H1 (cell line): Measurements from ENCODE around the gene PDZRN4. TPM values are rescaled to one million over a fixed set of nuclear protein-coding genes. Genes with fewer than 3 reads are reported as not detected.

Source experiments
- CTCF ChIA-PET: fragments of 300-600 bp; sonication (Branson Sonifier 250); formaldehyde crosslinking; loops from one replicate; lab custom pipeline; 2021; ENCODE audit not compliant: partially characterized antibody; lab: Charles Lee
- POLR2A ChIA-PET: fragments of 300-600 bp; sonication (Branson Sonifier 250); formaldehyde crosslinking; loops from one replicate; lab custom pipeline; 2021; ENCODE audit warnings: inconsistent platforms; ENCODE audit not compliant: partially characterized antibody; lab: Charles Lee
- DNase-seq, 2 experiments: peaks; one replicate each; pipeline versions ENCODE4 v3.0.0 to v3.0.0-alpha.2; 2010 to 2022; ENCODE audit warnings: low spot score in 2 of 2, low read depth in 1 of 2, mixed read lengths in 1 of 2
- FAIRE-seq: peaks from 2 replicates; lab custom pipeline; 2011; peaks lifted over from hg19 to GRCh38; lab: Jason Lieb, UNC
- H2AFZ ChIP-seq: 2 replicates; pipeline ENCODE4 v1.8.1; 2012; ENCODE audit warnings: low read length, inconsistent platforms
- H2AK5ac ChIP-seq: 2 replicates; pipeline ENCODE4 v1.6.1; 2013; ENCODE audit warnings: low read depth, low read length
- H2BK120ac ChIP-seq: replicated peaks from 2 replicates; pipeline ENCODE3; 2013; ENCODE audit warnings: low read depth, low read length, inconsistent platforms
- H2BK12ac ChIP-seq: 2 replicates; pipeline ENCODE4 v1.6.1; 2013; ENCODE audit warnings: low read depth, low read length
- H2BK15ac ChIP-seq: 2 replicates; pipeline ENCODE4 v1.6.1; 2013; ENCODE audit warnings: low read length
- H2BK20ac ChIP-seq: 2 replicates; pipeline ENCODE4 v1.6.1; 2013; ENCODE audit warnings: low read length
- H2BK5ac ChIP-seq: 2 replicates; pipeline ENCODE4 v1.6.1; 2013; ENCODE audit warnings: low read depth, low read length
- H3K14ac ChIP-seq: 2 replicates; pipeline ENCODE4 v1.6.1; 2013; ENCODE audit warnings: inconsistent platforms; ENCODE audit not compliant: insufficient read length
- H3K18ac ChIP-seq: 2 replicates; pipeline ENCODE4 v1.6.1; 2013; ENCODE audit warnings: low read length; ENCODE audit errors: extremely low read depth
- H3K23ac ChIP-seq: 2 replicates; pipeline ENCODE4 v1.6.1; 2013; ENCODE audit warnings: inconsistent platforms; ENCODE audit not compliant: insufficient read length
- H3K23me2 ChIP-seq: 2 replicates; pipeline ENCODE4 v1.6.1; 2013; ENCODE audit warnings: low read depth, low read length
- H3K27ac ChIP-seq: 2 replicates; pipeline ENCODE4 v1.6.1; 2011; ENCODE audit warnings: low read depth, low read length, inconsistent platforms
- H3K27me3 ChIP-seq, 4 experiments: replicated peaks in 1 of 4; 1 replicate in 1 of 4; 2 replicates in 3 of 4; pipeline versions ENCODE4 v1.6.1 to v1.8.1; 2011 to 2013; ENCODE audit warnings: low read length in 3 of 4, mild to moderate bottlenecking in 3 of 4, inconsistent platforms in 2 of 4, mixed read lengths in 2 of 4, moderate library complexity in 1 of 4; ENCODE audit not compliant: control insufficient read depth in 3 of 4, insufficient read depth in 3 of 4; ENCODE audit errors: extremely low read depth in 1 of 4
- H3K36me3 ChIP-seq, 4 experiments: 2 replicates each; pipeline versions ENCODE4 v1.6.1 to v1.8.1; 2011 to 2013; ENCODE audit warnings: mild to moderate bottlenecking in 4 of 4, low read length in 3 of 4, moderate library complexity in 2 of 4, control low read depth in 1 of 4, inconsistent platforms in 1 of 4; ENCODE audit not compliant: insufficient read depth in 4 of 4, control insufficient read depth in 2 of 4
- H3K4ac ChIP-seq: replicated peaks from 2 replicates; pipeline ENCODE3; 2013; ENCODE audit warnings: low read length, low read depth, mixed read lengths, inconsistent platforms; ENCODE audit not compliant: insufficient read length
- H3K4me1 ChIP-seq, 4 experiments: replicated peaks in 1 of 4; 1 replicate in 1 of 4; 2 replicates in 3 of 4; pipeline versions ENCODE4 v1.6.1 to v1.8.1; 2011 to 2013; ENCODE audit warnings: low read length in 3 of 4, inconsistent platforms in 2 of 4, mixed read lengths in 1 of 4; ENCODE audit not compliant: insufficient read depth in 4 of 4, control insufficient read depth in 3 of 4
- H3K4me2 ChIP-seq, 2 experiments: 2 replicates each; pipeline versions ENCODE4 v1.6.1 to v1.8.1; 2011 to 2013; ENCODE audit warnings: low read depth in 2 of 2, low read length in 2 of 2, control low read depth in 1 of 2, inconsistent platforms in 1 of 2, mild to moderate bottlenecking in 1 of 2; ENCODE audit not compliant: insufficient read depth in 1 of 2
- H3K4me3 ChIP-seq, 4 experiments: fragments of 200-600, 300-600 bp in 1 of 4; sonication (generic), shearing (Covaris generic), sonication (Bioruptor Twin) in 1 of 4; 2 replicates each; pipeline versions ENCODE4 v1.5.1 to v1.8.1; 2011 to 2016; ENCODE audit warnings: low read length in 4 of 4, low read depth in 3 of 4, control low read depth in 2 of 4, inconsistent platforms in 2 of 4, mild to moderate bottlenecking in 2 of 4, mixed read lengths in 1 of 4, moderate library complexity in 1 of 4; ENCODE audit not compliant: insufficient read depth in 2 of 4; ENCODE audit errors: extremely low read depth in 1 of 4
- H3K56ac ChIP-seq: replicated peaks from 2 replicates; pipeline ENCODE3; 2013; ENCODE audit warnings: low read depth, mild to moderate bottlenecking, mixed read lengths, low read length, inconsistent platforms; ENCODE audit not compliant: insufficient read length
- H3K79me1 ChIP-seq: 2 replicates; pipeline ENCODE4 v1.6.1; 2013; ENCODE audit warnings: low read depth, low read length, control low read depth
- H3K79me2 ChIP-seq, 2 experiments: 2 replicates each; pipeline versions ENCODE4 v1.6.1 to v1.8.1; 2012 to 2013; ENCODE audit warnings: low read length in 2 of 2, mild to moderate bottlenecking in 2 of 2, inconsistent platforms in 1 of 2; ENCODE audit not compliant: insufficient read depth in 2 of 2, control insufficient read depth in 1 of 2
- H3K9ac ChIP-seq, 4 experiments: replicated peaks in 1 of 4; 1 replicate in 1 of 4; 2 replicates in 3 of 4; pipeline versions ENCODE4 v1.6.1 to v1.8.1; 2011 to 2013; ENCODE audit warnings: low read depth in 3 of 4, low read length in 3 of 4, control low read depth in 2 of 4, mild to moderate bottlenecking in 2 of 4, moderate library complexity in 2 of 4, inconsistent platforms in 1 of 4; ENCODE audit errors: extremely low read depth in 1 of 4
- H3K9me3 ChIP-seq, 2 experiments: 2 replicates each; pipeline versions ENCODE4 v1.6.1 to v1.8.1; 2012 to 2013; ENCODE audit warnings: mild to moderate bottlenecking in 2 of 2, moderate library complexity in 2 of 2, control low read depth in 1 of 2, inconsistent platforms in 1 of 2, low read depth in 1 of 2, low read length in 1 of 2, mixed read lengths in 1 of 2; ENCODE audit not compliant: insufficient read depth in 2 of 2
- H4K20me1 ChIP-seq, 2 experiments: replicated peaks in 1 of 2; 2 replicates each; pipeline versions ENCODE3 to v1.8.1; 2011 to 2013; ENCODE audit warnings: inconsistent platforms in 2 of 2, low read length in 2 of 2, mild to moderate bottlenecking in 1 of 2; ENCODE audit not compliant: insufficient read depth in 2 of 2, control insufficient read depth in 1 of 2
- H4K5ac ChIP-seq: 2 replicates; pipeline ENCODE4 v1.6.1; 2013; ENCODE audit warnings: low read length, low read depth, mixed read lengths, inconsistent platforms; ENCODE audit not compliant: insufficient read length
- H4K8ac ChIP-seq: 2 replicates; pipeline ENCODE4 v1.8.0; 2013; ENCODE audit warnings: mild to moderate bottlenecking, moderate library complexity, low read length, inconsistent platforms; ENCODE audit not compliant: insufficient read depth; ENCODE audit errors: extremely low read depth
- H4K91ac ChIP-seq: replicated peaks from 2 replicates; pipeline ENCODE3; 2013; ENCODE audit warnings: low read length, mixed read lengths, inconsistent platforms; ENCODE audit not compliant: insufficient read length
- BACH1 ChIP-seq: IDR thresholded peaks from 2 replicates; pipeline ENCODE4 v1.6.1; 2012; ENCODE audit warnings: low read length, improper control_type of control experiment
- EP300 ChIP-seq, 2 experiments: IDR thresholded peaks; 1 replicate in 1 of 2; 2 replicates in 1 of 2; pipeline ENCODE4 v1.6.1; 2011 to 2012; ENCODE audit warnings: low read depth in 2 of 2, low read length in 2 of 2, mild to moderate bottlenecking in 2 of 2, borderline replicate concordance in 1 of 2, inconsistent platforms in 1 of 2, moderate library complexity in 1 of 2
- KDM1A ChIP-seq: fragments of 200-600, 300-600 bp; sonication (generic); IDR thresholded peaks from 2 replicates; pipeline ENCODE4 v1.7.1; 2016; ENCODE audit warnings: mild to moderate bottlenecking, low read length, borderline replicate concordance
- KDM5A ChIP-seq: fragments of 200-600 bp; IDR thresholded peaks from 2 replicates; pipeline ENCODE4 v1.7.1; 2012; ENCODE audit warnings: mild to moderate bottlenecking, low read length, inconsistent platforms, mixed read lengths
- POU5F1 ChIP-seq: IDR thresholded peaks from 2 replicates; pipeline ENCODE4 v1.6.1; 2011; ENCODE audit warnings: low read depth, mild to moderate bottlenecking, low read length, moderate library complexity
- RFX5 ChIP-seq: IDR thresholded peaks from 2 replicates; pipeline ENCODE4 v1.6.1; 2011; ENCODE audit warnings: low read depth, low read length, improper control_type of control experiment, borderline replicate concordance
- TCF12 ChIP-seq: IDR thresholded peaks from 2 replicates; pipeline ENCODE4 v1.6.1; 2011; ENCODE audit warnings: low read depth, mild to moderate bottlenecking, low read length
- WGBS, 2 experiments: shearing (Covaris generic) in 1 of 2; methylation state at CpG; one replicate each; pipeline versions ENCODE4 v1.1.6 to v1.1.7; 2013 to 2015; ENCODE audit warnings: low lambda C conversion rate in 2 of 2, mixed read lengths in 2 of 2, inconsistent platforms in 1 of 2, low coverage in 1 of 2, missing lambda C conversion rate in 1 of 2; ENCODE audit not compliant: insufficient replicate concordance in 2 of 2, insufficient coverage in 1 of 2, insufficient read length in 1 of 2; ENCODE audit errors: extremely low coverage in 1 of 2, missing lambda C conversion rate in 1 of 2; 5-methylcytosine and 5-hydroxymethylcytosine counted together
- polyA plus RNA-seq, 7 experiments: library from polyadenylated mRNA; depleted of rRNA in 3 of 7; stranded (reverse) in 5 of 7; unstranded in 2 of 7; fragments of >200 nt in 5 of 7; fragments of 200-250 nt in 2 of 7; gene quantifications; 1 replicate in 5 of 7; 2 replicates in 1 of 7; 4 replicates in 1 of 7; pipeline versions ENCODE4 v1.2.1 to v1.2.3, GENCODE V29; 2011 to 2013; ENCODE audit warnings: missing spikeins in 2 of 7, mixed read lengths in 2 of 7
- total RNA-seq: library from RNA; stranded (reverse); fragmentation: NEBNext Ultra II Directional; extraction: Animal tissue kit (Norgen Biotek cat#: 25700); gene quantifications from 2 replicates; pipeline ENCODE4 v1.2.1, GENCODE V29; 2021

PDZRN4 gene
- total and polyA plus RNA-seq, 2 of the 8 experiments (the other 6 are each of a cell fraction or from before 2014, with no cell fraction given), result not detected

- Histone ChIP-seq H3K23me2 (no peaks in the 10 kb centered on the region), H2BK15ac (no peak overlapping the region), H3K27ac (no peak overlapping the region), H3K79me1 (no peaks in the 10 kb centered on the region), H2BK20ac (no peak overlapping the region), H4K8ac (no peak overlapping the region), H3K36me3 (no peaks in the 10 kb centered on the region), H3K9me3 (no peaks in the 10 kb centered on the region), H2BK120ac (no peak overlapping the region), H3K14ac (no peak overlapping the region), H4K20me1 (no peaks in the 10 kb centered on the region), H3K4me2 (no peak overlapping the region), H3K9ac (no peak overlapping the region), H3K23ac (no peak overlapping the region), H2BK5ac (no peak overlapping the region), H3K4ac (no peak overlapping the region), H2BK12ac (no peak overlapping the region), H3K56ac (no peak overlapping the region), H3K4me1 (peaks cover 0 to 2% (median 0%) of the 10 kb centered on the region in 4 experiments; a peak in 4 of 7 replicates), H3K18ac (no peak overlapping the region), H2AFZ (peak overlapping the region; percentile 29; the same call in 1 of the 2 replicates), H4K91ac (no peak overlapping the region), H3K27me3 (no peaks in the 10 kb centered on the region), H4K5ac (no peak overlapping the region), H3K4me3 (no peak overlapping the region), H3K79me2 (no peaks in the 10 kb centered on the region), H2AK5ac (no peak overlapping the region)
- no peak for DNase-seq
- POLR2A ChIA-PET, result no interaction called here
- WGBS, 2 experiments, result 89% methylated on average over 2 of the region's 2 CpGs; no CpG with 5 or more reads in 1 of the 2 experiments
- CTCF ChIA-PET, result interaction anchor here (0.9 kb wide), 1 partner anchor 19 kb away, joined by 3 read pairs; no protein-coding TSS in a partner anchor
- FAIRE-seq, result no peak
- TF ChIP-seq KDM5A (no peak), POU5F1 (no peak), BACH1 (no peak), RFX5 (no peak), KDM1A (no peak), EP300 (IDR thresholded peaks at IDR 0.05; ENCODE audit: borderline replicate concordance in 1 of 2, low read depth in 2 of 2, low read length in 2 of 2) (no peak), TCF12 (no peak)
Observed at GRCh38 chr12:41220931-41221330, 32.8 kb downstream of the PDZRN4 start.
